ENCODE measurements around the gene RAB3D.
A peak's percentile ranks its signal among the peaks of the same experiment; 100 is the strongest.

Gene RAB3D

DNA sequence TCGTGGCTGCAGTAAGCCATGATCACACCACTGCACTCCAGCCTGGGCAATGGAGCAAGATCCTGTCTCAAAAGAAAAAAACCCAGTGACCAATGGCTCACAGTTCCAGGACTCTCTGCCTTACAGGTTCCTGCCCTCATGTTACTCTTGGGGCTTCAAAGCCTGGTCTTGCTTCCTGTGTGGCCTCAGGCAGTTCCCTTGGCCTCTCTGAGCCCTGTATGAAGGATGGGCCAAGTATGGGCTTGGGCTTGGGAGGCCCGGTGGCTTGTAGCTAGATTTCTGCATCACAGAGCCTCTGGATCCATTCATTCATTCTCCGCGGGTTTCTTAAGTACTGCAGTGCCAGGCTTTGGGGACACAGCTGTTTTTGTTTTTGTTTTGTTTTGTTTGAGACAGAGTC, 44.3 kb downstream of the RAB3D start:
- DNase-seq: no peak

DNA sequence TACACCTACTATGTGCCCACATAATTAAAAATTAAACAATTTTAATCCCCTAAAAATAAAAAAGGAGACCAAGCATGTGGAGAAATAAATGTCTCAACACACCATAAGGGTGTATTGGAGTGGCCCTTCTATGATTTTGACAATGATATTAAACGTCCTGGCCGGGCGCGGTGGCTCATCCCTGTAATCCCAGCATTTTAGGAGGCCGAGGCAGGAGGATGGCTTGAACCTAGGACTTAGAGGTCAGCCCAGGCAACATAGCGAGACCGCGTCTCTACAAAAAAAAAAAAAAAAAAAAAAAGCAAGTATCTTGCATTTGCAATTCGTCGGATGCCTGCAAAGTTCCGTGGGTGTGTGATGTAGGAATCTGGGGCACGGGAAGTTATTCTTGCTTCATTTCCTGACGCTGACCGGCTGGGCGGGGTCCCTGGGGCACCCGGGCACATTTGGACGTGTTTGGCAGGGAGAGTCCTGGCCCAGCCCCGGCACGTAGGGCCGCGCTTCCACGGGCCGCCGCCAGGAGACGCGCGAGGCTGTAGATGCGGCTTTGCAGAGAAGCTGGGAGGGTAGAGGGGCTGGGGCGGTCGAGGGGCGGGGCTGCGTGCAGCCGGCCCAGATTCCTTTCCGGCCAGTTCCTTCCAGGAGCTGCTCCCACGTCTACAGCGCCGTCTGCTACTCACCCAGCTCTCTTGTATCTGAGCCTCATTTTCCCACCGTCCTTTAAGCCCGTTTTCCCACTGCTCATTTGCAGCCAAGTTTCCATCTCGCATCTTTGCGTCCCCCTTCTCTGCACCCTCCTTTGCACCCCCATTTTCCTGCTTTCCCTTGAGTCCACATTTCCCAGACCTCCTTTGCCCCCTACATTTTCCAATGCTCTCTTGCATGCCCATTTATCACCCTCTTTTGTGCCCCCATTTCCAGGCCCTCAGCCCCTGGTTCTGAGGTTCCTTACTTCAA, 45.7 kb downstream of the RAB3D start:
- peak; percentile 92 for DNase-seq

DNA sequence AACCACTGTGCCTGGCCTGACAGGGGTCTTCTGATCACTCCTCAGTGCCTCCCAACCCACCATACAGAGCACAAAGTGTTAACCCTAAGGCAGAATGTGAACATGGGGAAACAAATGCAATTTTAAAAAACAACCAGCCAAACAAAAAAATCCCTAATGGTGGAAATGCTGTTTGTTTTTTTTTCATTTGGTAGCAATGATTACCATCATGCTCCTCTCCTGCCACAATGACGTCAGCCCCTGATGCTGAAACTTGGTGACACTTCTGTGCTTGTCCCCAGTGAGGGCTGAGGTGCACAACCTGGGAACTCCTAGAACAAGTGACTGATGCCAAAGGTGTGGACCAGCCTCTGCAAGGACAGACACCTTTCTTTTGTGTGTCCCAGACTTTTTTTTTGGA, 47.5 kb downstream of the RAB3D start:
- DNase-seq: no peak

DNA sequence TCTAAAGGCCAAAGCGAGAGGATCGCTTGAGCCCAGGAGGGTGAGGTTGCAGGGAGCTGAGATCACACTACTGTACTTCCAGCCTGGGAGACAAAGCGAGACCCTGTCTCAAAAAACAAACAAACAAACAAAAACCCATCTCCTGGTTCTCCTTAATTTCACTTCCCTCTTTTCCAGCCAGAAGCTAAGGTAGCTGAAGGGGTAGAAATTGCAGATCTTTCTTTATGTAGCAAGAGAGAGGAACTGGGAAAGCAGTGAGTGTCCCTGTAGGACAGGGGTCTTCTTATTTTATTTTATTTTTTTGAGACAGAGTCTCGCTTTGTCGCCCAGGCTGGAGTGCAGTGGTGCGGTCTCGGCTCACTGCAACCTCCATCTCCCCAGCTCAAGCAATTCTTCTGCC, 48.0 kb downstream of the RAB3D start:
- DNase-seq: no peak

DNA sequence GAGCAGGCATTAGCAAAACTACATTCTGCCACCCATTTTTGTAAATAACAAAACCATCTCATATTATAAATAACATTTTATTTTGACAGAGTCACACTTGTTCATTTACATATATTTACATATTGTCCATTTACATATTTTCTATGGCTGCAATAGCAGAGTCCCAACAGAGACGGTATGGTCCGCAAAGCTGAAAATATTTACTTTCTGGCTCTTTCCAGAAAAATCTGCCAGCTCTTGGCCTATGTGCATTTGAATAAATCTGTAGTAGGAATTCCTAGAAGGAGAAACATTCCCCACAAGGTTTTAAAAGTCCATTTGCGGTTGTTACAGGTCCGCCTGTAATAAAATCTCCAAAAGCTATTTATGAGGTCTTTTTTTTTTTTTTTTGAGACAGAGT, 49.2 kb downstream of the RAB3D start:
- DNase-seq: no peak

DNA sequence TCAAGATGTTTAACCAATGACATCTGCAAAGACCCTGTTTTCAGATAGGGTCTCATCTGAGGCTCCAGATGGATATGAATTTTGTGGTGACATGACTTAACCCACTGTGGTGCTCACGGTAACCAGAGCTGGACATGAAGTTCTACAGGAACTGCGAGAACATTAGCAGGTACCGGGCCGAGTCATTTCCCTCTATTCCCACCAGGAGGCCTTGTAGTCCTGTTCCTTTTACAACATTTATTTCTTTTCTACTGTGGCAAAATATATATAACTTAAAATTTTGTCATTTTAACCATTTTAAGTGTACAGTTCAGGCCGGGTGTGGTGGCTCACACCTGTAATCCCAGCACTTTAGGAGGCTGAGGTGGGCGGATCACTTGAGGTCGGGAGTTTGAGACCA, 51.1 kb downstream of the RAB3D start:
- DNase-seq: no peak

DNA sequence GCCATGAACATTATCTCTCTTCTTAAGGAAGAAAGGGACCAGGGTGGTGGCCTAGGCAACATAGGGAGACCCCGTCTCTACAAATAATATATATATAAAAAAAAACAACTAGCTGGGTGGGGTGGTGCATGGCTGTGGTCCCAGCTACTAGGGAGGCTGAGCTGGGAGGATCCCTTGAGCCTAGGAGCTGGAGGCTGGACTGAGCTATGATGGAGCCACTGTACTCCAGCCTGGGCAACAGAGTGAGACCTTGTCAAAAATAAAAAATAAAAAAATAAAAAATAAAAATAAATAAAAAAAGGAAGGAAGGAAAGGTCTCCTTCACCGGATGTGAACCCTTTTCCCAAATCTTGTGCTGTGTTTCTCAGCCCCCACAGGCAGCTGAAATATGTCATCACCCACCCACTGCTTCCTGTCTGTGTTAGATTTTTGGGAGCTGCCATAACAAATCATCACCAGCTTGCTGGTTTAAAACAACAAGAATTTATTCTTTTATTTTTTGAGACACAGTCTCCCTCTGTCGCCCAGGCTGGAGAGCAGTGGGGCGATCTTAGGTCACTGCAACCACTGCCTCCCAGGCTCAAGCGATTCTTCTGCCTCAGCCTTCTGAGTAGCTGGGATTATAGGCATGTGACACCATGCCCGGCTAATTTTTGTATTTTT, 53.0 kb downstream of the RAB3D start:
- DNase-seq: no peak

DNA sequence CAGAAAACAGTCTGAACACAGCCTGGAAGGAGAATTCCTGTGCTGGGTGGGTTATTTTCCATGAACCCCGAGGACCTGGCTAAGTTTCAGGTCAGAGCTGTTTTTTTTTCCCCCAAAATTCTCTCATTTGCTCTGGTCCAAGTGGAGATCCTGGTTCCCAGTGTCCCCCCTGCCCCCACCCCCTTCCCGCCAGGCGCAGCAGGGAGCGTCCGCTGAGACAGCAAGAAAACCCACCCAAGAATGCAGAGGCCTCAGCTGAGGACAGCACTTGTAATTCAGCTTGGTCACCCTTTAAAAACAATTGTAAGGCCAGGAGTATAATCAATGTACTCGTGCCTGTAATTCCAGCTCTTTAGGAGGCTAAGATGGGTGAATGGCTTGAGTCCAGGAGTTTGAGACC, 54.9 kb downstream of the RAB3D start:
- DNase-seq: no peak

DNA sequence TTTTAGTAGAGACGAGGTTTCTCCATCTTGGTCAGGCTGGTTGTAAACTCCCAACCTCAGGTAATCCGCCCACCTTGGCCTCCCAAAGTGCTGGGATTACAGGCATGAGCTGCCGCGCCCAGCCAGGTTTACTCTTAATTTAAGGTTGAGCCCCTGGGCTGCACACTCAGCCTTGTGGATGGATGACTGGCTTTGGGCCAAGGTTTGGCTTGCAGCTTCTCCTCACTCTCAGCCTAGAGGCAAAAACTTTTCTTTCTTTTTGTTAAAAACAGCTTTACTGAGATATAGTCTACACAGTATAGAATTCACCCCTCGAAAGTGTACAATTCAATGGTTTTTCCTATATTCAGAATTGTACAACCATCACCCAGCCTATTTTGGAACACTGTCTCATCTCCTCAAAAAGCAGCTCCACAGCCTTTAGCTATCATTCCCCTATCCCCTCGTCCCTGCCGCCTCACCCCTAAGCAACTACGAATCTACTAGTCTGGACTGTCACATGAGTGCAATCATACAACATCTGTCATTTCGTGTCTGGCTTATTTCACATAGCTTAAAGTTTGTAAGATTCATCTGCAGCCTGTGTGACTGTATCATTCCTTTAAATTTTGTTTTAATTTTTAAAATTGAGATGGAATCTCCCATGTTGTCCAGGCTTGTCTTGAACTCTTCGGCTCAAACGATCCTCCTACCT, 58.0 kb downstream of the RAB3D start:
- DNase-seq: no peak

DNA sequence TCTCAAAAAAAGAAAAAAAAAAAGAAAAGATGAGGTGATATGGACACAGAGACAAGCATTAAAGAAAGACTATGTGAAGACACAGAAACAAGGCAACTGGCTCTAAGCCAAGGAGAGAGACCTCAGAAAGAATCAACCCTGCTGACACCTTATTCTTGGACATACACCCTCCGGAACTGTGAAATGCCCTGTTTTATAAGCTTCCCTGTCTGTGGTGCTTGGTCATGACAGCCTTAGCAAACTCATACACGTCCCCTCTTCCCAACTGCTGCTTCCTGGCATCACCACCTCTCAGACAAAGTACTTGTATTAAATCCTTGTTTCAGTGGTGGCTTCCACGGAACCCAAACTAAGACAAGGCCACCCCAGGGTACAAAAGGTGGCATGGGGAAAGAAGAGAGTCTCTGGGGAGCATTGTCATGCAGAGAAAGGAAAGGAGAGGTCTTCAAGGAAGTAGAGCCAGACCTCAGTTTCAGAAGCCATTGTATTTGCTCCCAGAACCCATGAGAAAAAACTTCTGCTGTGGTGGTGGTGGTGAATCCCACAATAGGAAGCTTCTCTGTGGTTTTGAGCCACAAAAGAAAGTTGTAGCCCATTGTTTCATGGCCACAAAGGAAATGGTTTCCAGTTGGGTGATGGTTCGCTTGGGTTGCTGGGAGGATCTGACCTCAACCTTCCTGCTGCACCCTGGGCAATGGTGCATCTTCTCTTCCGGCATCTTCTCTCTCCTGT, 59.8 kb downstream of the RAB3D start:
- peak; percentile 82 for DNase-seq

DNA sequence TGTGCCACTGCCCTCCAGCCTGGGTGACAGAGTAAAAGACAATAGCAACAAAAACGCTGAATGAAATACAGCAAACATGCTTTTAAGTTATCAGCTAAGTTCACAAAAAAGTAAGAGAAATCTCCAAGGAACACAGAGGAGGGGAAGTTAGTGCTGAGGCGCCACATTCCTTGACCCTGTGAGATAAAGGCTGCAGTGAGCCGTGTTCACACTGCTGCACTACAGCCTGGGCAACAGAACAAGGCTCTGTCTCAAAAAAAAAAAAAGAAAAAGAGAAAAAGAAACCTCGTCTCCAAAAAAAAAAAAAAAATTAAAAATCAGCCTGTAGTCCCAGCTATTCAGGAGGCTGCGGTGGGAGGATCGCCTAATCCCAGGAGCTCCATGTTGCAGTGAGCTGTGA, 60.8 kb downstream of the RAB3D start:
- no peak for DNase-seq

DNA sequence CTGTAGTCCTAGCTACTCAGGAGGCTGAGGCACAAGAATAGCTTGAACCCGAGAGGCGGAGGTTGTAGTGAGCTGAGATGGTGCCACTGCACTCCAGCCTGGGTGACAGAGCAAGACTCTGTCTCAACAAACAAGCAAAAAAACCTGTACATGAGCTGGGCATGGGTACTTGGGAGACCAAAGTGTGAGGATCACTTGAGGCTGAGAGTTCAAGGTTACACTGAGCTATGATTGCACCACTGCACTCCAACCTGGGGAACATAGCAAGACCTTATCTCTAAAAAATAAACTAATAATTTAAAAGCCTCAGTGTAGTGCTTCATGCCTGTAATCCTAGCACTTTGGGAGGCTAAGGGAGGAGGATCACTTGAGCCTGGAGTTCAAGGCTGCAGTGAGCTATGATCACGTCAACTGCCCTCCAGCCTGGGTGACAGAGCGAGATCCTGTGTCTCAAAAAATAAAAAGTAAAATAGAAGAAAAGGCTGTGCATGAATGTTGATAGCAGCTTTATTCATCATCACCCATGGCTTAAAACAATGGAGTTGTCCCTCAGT, 64.8 kb downstream of the RAB3D start:
- DNase-seq: no peak

DNA sequence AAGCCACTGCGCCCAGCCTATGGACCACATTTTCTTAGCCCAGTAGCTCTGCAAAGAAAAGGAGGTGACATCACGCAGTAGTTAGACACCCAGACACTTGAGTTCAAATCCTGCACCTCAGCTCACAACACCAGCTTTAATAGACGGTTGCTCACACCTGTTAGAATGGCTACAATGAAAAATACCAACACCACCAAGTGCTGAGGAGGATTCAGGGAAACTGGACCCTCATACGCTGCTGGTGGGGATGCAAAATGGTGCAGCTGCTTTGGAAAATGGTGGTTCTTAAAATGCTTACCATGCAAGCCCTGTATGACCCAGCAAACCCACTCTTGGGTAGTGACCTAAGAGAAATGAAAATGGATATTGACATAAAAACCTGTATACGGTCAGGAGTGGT, 65.5 kb downstream of the RAB3D start:
- DNase-seq: no peak

DNA sequence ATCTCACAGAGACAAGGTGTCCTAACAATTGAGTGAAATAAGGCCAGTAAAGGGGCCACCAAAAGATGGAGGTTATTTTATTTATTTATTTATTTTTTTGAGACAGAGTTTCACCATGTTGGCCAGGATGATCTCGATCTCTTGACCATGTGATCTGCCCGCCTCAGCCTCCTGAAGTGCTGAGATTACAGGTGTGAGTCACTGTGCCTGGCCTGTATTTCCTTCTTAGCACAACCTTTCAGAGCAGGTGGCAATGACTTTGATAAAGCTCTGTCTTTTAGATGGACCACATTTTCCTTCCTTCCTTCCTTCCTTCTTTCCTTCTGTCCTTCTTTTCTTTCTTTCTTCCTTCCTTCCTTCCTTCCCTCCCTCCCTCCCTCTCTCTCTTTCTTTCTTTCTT, 66.2 kb downstream of the RAB3D start:
- no peak for DNase-seq

Data from activated CD4-positive, alpha-beta T cell treated with anti-CD3 and anti-CD28 coated beads, Interleukin-2, Interleukin-6, amounts not matched to agents 100 ng/mL and 50 ng/mL, durations not matched to agents 16 hours and 8 hours (primary cell).